Measurements from ENCODE around the gene MYL7. TPM values are rescaled to one million over a fixed set of nuclear protein-coding genes. Genes with fewer than 3 reads are reported as not detected.
A peak's percentile ranks its signal among the peaks of the same experiment; 100 is the strongest.

The MYL7 gene
- total RNA-seq, 2 experiments from 2014 or later = not detected

DNA sequence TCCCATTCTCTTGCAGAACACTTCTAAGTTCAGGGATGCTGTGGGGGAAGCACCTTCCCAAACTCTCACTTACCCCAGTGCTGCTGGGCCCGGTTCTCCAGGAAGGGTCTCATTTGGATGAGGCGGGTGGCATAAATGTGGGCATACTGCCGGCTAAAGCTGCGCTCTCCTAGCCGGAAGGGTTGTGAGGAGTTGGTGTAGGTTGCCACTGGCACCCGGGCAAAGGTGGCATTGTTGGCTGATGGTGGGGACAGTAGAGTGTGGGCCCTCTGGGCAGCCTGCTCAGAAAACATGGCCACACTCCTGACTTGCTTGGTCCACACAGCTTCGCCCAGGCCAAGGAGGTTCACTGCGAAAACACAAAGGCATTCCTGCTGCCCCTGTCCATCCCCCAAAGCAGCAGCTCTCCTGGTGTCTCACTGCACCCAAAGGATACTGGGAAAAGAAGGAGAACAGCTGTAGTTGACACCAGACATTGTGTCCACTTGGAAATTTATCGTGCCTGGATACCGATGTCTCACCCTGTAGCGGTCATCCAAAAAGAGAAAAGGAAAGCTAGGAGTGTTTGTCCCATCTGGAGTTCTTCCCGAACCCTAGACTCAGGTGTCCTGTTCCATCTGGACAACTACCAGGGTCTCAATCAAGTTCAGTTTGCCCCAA lies 19.2 kb downstream of the MYL7 start:
- no peak for DNase-seq
- Mint-ChIP-seq H3K36me3 (ENCODE audit: low read depth) (peaks cover 48% of the 10 kb centered on the region), H3K27ac (no peak overlapping the region), H3K4me3 (peak overlapping the region; percentile 86), H3K4me1 (peaks cover 42% of the 10 kb centered on the region), H3K9me3 (ENCODE audit: low read depth) (no peaks in the 10 kb centered on the region), H3K27me3 (no peaks in the 10 kb centered on the region)
- CTCF ChIA-PET = interaction anchor here (0.6 to 1.9 kb wide), 3 partner anchors 9 to 764 kb away, joined by 3 to 6 read pairs (median 4); no protein-coding TSS in a partner anchor
- POLR2A ChIA-PET = interaction anchor here (1.3 kb wide), 1 partner anchor 10 kb away, joined by 4 read pairs; no protein-coding TSS in a partner anchor
- intact Hi-C loops (cut with DNase I, micrococcal nuclease) = loop anchor here (2.0 kb wide), 2 partner anchors 75 to 725 kb away; no protein-coding TSS in a partner anchor
- no peak for ATAC-seq

DNA sequence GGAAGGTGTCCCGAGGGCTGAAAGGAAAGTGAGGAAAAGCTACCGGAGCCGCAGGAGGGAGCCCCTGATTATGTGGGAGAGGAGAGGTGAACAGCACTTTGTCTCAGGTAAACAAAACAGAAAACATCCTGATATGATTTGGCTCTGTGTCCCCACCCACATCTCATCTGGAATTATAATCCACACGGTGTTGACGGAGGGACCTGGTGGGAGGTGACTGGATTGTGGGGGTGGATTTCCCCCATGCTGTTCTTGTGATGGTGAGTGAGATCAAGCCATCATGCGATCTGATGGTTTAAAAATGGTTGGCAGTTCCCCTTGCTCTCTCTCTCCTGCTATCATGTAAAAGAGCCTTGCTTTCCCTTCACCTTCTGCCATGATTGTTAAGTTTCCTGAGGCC lies 20.7 kb downstream of the MYL7 start:
- Mint-ChIP-seq H3K4me1 (peaks cover 42% of the 10 kb centered on the region), H3K27me3 (no peaks in the 10 kb centered on the region), H3K9me3 (ENCODE audit: low read depth) (no peaks in the 10 kb centered on the region), H3K27ac (peak overlapping the region; percentile 55), H3K4me3 (peak overlapping the region; percentile 20), H3K36me3 (ENCODE audit: low read depth) (peaks cover 50% of the 10 kb centered on the region)
- CTCF ChIA-PET = interaction anchor here (1.6 kb wide), 1 partner anchor 11 kb away, joined by 5 read pairs; no protein-coding TSS in a partner anchor
- ATAC-seq = no peak
- POLR2A ChIA-PET = no interaction called here
- intact Hi-C loops (cut with DNase I, micrococcal nuclease) = no loop called here
- DNase-seq = no peak

DNA sequence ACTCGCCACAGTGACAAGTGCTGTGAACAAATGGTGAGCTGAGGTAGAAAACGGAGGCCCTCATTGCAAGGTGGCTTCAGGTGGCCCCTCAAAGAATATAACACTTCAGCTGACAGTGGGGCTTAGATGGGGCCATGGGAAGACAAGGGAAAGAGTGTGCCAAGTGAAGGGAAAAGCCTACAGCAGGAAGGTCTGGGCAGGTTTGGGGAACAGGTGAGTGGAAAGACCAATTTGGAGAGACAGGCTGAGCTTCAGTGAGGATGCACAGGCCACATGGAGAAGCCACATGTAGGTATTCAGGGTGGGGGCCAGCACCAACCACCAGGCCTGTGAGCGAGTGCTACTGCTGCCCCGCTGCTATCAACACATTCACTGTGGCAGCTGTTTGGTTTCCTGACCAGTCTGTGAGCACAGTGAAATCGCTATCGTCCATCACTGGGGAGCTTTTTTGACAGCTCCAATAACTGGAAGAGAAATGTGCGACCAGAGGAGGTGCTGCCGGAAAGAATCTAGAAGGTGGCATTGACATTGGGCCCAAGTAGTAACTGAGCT lies 21.2 kb downstream of the MYL7 start:
- CTCF ChIA-PET = interaction anchor here (0.9 to 1.6 kb wide), 2 partner anchors 10 to 39 kb away, joined by 3 to 5 read pairs; no protein-coding TSS in a partner anchor
- H3K4me3 Mint-ChIP-seq = peak overlapping the region; percentile 20
- intact Hi-C loops (cut with DNase I, micrococcal nuclease) = no loop called here

DNA sequence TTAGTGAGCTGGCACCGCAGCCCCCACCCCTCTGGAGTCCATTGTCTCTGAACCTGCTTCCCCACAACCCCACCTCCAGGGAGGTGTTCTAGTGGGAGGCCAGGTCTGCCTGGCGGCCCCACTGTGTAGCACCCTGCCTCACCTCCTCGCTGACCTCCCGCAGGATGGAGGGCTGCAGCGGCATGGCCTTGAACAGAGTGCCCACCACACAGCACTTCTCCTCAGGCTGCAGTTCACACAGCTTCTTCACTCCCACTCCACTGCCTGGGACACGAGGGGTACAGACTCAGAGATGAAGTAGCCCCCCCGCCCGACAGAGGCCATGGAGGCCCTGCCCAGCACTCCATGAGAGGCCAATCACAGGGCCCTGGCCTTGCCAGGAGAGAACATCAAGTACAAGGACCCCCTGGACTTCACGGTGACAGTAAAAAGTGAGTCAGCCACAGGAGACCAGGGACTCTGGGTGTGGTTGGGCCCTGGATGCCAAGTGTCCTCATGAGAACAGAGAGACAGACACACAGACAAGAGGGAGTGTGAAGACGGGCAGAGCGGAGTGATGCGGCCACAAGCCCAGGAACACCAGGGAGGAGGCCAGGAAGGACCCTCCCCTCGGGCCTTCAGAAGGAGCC lies 23.2 kb downstream of the MYL7 start:
- Mint-ChIP-seq H3K9me3 (ENCODE audit: low read depth) (no peaks in the 10 kb centered on the region), H3K36me3 (ENCODE audit: low read depth) (peaks cover 70% of the 10 kb centered on the region), H3K4me1 (peaks cover 38% of the 10 kb centered on the region), H3K27ac (no peak overlapping the region), H3K4me3 (no peak overlapping the region), H3K27me3 (no peaks in the 10 kb centered on the region)
- ATAC-seq (no peak), DNase-seq (no peak)
- ChIA-PET CTCF (no interaction called here), POLR2A (no interaction called here)
- intact Hi-C loops (cut with DNase I, micrococcal nuclease) = no loop called here

More for the DNA sequence above, 21.2 kb downstream of the MYL7 start:
- ATAC-seq = no peak
- no peak for DNase-seq
- H3K27ac Mint-ChIP-seq = peak overlapping the region; percentile 55
- no peaks in the 10 kb centered on the region for H3K9me3 Mint-ChIP-seq (ENCODE audit: low read depth)
- peaks cover 55% of the 10 kb centered on the region for H3K36me3 Mint-ChIP-seq (ENCODE audit: low read depth)
- POLR2A ChIA-PET = no interaction called here
- peaks cover 42% of the 10 kb centered on the region for H3K4me1 Mint-ChIP-seq
- no peaks in the 10 kb centered on the region for H3K27me3 Mint-ChIP-seq

DNA sequence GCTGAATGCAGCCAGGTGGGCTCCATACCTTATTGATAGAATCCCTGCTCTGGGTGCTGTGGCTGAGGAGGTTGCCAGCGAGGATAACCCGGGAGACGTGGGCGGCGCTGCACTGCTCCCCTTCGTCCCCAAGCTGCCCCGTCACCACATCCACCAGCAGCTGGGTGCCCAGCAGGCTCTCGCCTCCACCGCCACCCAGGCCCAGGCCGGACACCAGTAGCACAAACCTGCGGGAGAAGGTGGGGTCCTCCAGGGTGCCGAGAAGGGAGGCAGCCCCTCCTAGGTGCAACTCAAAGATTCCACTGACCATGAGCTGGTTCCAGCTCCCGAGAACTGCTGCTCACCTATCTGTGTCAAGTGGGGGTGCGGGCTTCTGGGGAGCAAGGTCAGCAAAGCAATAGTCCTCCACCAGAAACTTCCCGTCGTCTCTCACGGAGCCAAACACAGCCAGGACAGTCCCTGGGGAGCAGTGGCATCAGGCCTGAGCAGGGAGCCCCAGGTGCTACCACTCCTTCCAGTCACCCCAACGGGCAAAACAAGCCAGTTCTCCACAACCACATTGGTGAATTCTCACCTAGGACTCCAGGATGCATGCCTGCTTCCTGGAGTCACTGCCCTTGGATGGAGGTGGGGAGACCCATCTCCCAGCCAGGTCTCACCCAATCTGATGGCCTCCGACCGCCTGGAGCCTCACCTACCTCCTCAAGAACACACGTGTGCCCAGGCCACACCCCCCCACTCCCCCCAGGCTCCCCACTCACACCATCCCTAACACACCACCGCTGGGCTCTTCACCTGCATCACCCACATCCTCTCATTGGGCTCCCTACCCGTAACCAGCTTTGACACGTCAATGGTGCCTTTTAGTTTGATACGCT lies 24.1 kb downstream of the MYL7 start:
- Mint-ChIP-seq H3K9me3 (ENCODE audit: low read depth) (no peaks in the 10 kb centered on the region), H3K36me3 (ENCODE audit: low read depth) (peaks cover 71% of the 10 kb centered on the region), H3K27me3 (no peaks in the 10 kb centered on the region), H3K27ac (no peak overlapping the region), H3K4me1 (peaks cover 31% of the 10 kb centered on the region), H3K4me3 (no peak overlapping the region)
- POLR2A ChIA-PET = no interaction called here
- ATAC-seq (no peak), DNase-seq (no peak)
- intact Hi-C loops (cut with DNase I, micrococcal nuclease) = no loop called here
- CTCF ChIA-PET = interaction anchor here (1.2 kb wide), 1 partner anchor 8 kb away, joined by 4 read pairs; no protein-coding TSS in a partner anchor

DNA sequence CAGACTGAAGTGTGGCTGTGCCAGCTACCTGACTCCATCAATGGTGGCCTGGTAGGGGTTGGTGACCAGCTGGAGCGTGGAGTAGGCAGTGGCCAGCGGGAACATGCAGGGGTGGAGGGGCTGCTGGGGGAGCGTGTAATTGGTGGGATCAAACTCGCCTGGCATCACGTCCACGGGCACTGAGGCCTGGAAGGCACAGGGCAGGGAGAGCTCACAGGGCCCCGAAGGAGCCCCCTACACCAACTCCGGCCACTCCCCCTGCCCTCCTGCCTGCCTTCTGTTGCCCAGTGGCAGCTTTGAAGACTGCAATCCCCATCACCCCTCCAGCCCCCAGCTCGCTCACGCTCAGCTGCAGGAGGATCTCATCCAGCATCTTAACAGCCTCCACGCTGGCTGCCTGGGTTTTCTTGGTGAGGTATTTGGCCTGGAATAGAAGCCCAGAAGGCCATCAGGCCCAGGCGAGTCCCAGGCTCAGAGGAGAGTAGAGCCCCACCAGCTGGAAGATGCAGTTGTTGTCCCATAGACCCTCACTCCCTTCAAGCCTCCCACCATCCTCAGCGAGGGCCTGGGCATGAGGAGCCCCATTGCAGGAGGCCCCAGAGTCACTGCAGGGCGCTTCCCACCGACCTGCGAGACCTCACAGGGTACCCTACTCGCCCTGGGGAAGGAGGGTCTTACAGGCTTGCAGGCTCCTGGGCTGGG lies 24.9 kb downstream of the MYL7 start:
- CTCF ChIA-PET = interaction anchor here (1.2 kb wide), 1 partner anchor 9 kb away, joined by 4 read pairs; no protein-coding TSS in a partner anchor
- peaks cover 69% of the 10 kb centered on the region for H3K36me3 Mint-ChIP-seq (ENCODE audit: low read depth)

DNA sequence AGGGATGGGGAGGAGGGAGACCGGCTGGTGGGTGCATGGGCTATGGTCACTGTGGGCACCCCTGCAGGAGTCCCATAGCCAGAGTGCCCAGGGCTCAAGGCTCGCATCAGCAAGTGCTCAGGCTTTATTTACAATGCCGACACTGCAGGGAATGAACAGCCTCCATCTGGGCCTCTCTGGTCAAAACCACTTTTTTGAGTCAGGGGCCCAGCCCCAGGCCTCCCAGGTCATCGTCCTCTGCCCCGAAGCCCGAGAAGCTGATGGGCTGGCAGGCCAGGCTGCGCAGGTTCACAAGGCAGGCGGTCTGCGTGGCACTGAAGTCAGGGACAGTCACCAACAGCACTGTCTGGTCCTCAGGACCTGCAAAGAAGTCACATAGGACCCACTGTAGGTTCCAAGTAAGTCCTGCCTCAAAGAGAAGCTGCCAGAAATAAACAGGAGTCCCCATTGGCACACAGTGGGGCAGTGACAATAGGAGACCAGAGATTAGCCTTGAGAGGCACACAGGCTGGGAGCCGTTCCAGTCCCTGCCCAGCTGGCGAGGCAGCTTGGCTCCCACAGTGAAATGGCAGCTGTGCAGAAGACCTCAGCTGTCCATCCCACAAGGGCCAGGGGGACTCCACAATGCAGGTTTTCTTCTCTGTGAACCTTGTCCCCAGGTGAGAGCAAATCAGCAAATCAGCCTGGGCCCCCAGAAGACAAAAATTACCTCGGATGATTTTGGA lies 26.4 kb downstream of the MYL7 start:
- ATAC-seq (no peak), DNase-seq (no peak)
- no peak overlapping the region for H3K4me3 Mint-ChIP-seq
- H3K9me3 Mint-ChIP-seq (ENCODE audit: low read depth) = no peaks in the 10 kb centered on the region
- POLR2A ChIA-PET = no interaction called here
- H3K27ac Mint-ChIP-seq = no peak overlapping the region
- CTCF ChIA-PET = interaction anchor here (0.5 kb wide), 1 partner anchor 153 kb away, joined by 3 read pairs; no protein-coding TSS in a partner anchor
- peaks cover 8% of the 10 kb centered on the region for H3K4me1 Mint-ChIP-seq
- H3K36me3 Mint-ChIP-seq (ENCODE audit: low read depth) = peaks cover 55% of the 10 kb centered on the region
- no peaks in the 10 kb centered on the region for H3K27me3 Mint-ChIP-seq
- intact Hi-C loops (cut with DNase I, micrococcal nuclease) = no loop called here

More for the DNA sequence above, 24.9 kb downstream of the MYL7 start:
- Mint-ChIP-seq H3K4me3 (no peak overlapping the region), H3K27ac (no peak overlapping the region), H3K27me3 (no peaks in the 10 kb centered on the region), H3K4me1 (peaks cover 23% of the 10 kb centered on the region), H3K9me3 (ENCODE audit: low read depth) (no peaks in the 10 kb centered on the region)
- intact Hi-C loops (cut with DNase I, micrococcal nuclease) = no loop called here
- ATAC-seq (no peak), DNase-seq (no peak)
- POLR2A ChIA-PET = interaction anchor here (0.6 kb wide), 1 partner anchor 374 kb away, joined by 4 read pairs; no protein-coding TSS in a partner anchor

DNA sequence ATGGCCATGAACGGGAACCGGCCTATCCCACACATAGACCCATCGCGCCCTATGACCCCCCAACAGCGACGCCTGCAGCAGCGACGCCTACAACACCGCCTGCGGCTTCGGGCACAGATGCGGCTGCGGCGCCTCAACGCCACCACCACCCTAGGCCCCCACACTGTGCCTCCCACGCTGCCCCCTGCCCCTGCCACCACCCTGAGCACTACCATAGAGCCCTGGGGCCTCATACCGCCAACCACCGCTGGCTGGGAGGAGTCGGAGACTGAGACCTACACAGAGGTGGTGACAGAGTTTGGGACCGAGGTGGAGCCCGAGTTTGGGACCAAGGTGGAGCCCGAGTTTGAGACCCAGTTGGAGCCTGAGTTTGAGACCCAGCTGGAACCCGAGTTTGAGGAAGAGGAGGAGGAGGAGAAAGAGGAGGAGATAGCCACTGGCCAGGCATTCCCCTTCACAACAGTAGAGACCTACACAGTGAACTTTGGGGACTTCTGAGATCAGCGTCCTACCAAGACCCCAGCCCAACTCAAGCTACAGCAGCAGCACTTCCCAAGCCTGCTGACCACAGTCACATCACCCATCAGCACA lies 27.3 kb downstream of the MYL7 start:
- no peak for ATAC-seq
- H3K27ac Mint-ChIP-seq = no peak overlapping the region
- H3K4me3 Mint-ChIP-seq = no peak overlapping the region
- H3K36me3 Mint-ChIP-seq (ENCODE audit: low read depth) = peaks cover 47% of the 10 kb centered on the region
- no peak for DNase-seq
- CTCF ChIA-PET = no interaction called here
- H3K27me3 Mint-ChIP-seq = no peaks in the 10 kb centered on the region
- H3K9me3 Mint-ChIP-seq (ENCODE audit: low read depth) = no peaks in the 10 kb centered on the region
- intact Hi-C loops (cut with DNase I, micrococcal nuclease) = no loop called here
- POLR2A ChIA-PET = no interaction called here
- H3K4me1 Mint-ChIP-seq = no peaks in the 10 kb centered on the region

DNA sequence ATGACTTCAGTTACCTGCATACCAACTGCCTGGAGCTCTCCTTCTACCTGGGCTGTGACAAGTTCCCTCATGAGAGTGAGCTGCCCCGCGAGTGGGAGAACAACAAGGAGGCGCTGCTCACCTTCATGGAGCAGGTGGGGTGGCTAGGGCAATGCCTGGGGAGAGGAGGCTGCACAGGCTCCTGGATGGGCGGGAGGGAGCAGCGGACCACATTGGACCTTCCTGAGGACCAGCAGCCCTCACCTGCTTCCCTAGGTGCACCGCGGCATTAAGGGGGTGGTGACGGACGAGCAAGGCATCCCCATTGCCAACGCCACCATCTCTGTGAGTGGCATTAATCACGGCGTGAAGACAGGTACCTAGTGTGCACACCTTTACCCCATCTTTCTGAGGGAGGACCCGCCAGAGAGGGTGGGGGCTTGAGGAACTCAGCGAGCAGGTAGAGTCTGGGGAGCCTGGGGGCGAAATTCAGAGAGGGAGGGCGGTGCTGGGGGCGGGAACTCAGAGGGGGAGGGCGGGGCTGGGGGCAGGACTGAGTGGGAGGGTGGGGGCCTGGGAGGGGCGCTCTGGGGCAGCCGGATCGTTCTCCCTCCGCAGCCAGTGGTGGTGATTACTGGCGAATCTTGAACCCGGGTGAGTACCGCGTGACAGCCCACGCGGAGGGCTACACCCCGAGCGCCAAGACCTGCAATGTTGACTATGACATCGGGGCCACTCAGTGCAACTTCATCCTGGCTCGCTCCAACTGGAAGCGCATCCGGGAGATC lies 28.0 kb downstream of the MYL7 start:
- H3K4me1 Mint-ChIP-seq = no peaks in the 10 kb centered on the region
- no peaks in the 10 kb centered on the region for H3K27me3 Mint-ChIP-seq
- DNase-seq (no peak), ATAC-seq (no peak)
- peaks cover 42% of the 10 kb centered on the region for H3K36me3 Mint-ChIP-seq (ENCODE audit: low read depth)
- POLR2A ChIA-PET = no interaction called here
- intact Hi-C loops (cut with DNase I, micrococcal nuclease) = no loop called here
- no peak overlapping the region for H3K4me3 Mint-ChIP-seq
- CTCF ChIA-PET = no interaction called here
- H3K27ac Mint-ChIP-seq = no peak overlapping the region
- H3K9me3 Mint-ChIP-seq (ENCODE audit: low read depth) = no peaks in the 10 kb centered on the region
